ENCODE measurements around the gene SRGAP1.
"Not testable (repeated sequence)": the region's sequence is repeated elsewhere in the genome, so short reads cannot be mapped to it uniquely, and the experiment has no call there.

SRGAP1 gene

GRCh38 chr12:64184216-64184615, 339.7 kb downstream of the SRGAP1 start:
- DNase-seq = no peak

GRCh38 chr12:64186789-64187188, 342.3 kb downstream of the SRGAP1 start:
- no peak for DNase-seq

GRCh38 chr12:64187370-64187769, 342.9 kb downstream of the SRGAP1 start:
- DNase-seq = no peak

DNA sequence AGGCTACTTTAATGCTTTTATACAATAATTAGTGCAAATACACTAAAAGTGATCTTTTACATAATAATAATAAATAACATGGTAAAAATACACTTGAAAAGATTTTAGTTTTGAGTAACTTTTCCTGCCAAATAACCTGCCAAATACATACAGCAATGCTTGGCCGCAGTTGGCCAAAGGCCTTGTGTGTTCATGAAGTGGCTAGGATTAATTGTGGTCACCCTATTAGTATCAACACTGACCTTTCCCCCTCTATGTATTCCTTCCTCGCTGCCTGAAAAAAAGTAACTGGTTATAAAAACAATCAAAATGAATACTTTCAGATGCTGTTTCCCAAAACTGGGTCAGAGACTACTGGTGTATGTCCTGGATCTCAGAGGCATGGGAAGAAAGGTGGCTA, 343.3 kb downstream of the SRGAP1 start:
- no peak for DNase-seq

- no peak for DNase-seq
Observed at GRCh38 chr12:64189530-64189929, 345.0 kb downstream of the SRGAP1 start.

DNA sequence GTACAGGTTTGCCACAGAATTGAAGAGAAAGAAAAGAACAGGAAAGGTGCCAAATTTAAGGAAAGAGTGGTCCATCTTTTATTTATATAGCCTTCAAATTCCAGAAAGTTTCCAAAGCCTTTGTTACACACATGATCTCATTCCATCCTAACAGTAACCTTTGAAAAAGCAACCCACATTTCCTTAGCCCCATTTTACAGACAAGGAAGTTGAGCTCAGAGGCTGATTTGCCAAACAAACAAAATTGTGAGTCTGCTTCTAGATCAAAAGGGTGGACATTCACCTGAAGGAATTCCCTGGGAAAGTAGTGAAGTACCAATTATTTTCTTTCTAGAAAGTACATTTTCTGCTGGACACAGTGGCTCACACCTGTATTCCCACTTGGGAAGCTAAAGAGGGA, 345.6 kb downstream of the SRGAP1 start:
- DNase-seq = no peak

DNA sequence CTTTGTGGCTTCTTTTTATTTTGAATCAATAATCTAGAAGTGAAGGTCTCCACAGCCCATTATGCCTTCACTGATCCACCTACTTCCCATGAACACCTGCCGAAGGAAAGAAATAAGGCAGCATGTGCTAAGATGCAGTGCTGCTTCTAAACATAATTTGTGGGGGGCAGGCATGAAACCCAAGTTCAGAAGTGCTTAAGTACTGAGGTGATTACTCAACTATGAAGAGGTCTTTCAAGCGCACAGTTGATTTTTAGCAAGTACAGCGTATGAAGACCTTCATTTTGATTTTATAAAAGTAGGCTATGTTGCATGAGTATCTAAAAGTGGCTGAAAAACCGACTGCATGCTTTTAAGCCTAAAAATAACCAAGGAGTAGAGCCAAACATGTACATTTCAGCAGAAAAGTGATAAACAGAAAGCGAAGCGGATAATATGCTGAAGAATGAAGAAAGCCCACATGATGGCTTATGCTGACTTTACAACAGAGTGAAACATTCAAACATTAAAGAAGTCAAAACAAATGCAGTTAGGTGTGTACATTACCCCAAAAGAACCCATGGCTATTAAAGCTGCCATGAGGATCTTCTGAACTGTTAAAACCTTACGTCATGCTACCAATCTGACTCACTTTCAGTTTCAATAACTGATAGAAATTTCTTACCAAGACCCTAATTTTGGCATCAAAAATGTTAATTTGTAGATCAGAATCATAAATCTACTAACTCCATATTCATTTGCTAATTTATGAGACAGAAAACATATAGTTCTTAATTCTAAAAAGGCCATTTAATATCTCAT, 348.3 kb downstream of the SRGAP1 start:
- DNase-seq = no peak

DNA sequence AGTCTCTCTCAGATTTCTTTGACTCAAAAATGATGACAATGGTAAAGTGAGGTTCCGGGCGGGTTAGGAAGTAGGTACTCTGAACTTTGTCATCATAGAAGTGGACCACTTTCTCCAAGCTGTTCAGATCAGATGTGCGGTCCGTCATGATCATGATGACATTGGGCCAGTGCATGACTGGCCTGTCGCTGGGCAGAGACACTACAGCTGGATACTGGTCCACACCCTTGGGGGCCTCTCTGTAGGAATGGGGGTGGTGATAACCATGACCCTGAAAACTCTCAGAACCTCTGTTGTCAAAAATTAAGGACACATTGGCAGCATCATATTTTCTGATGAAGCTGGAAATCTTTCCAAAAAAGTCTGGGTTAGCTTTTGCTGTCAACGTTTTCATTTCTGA, 349.4 kb downstream of the SRGAP1 start:
- no peak for DNase-seq

DNA sequence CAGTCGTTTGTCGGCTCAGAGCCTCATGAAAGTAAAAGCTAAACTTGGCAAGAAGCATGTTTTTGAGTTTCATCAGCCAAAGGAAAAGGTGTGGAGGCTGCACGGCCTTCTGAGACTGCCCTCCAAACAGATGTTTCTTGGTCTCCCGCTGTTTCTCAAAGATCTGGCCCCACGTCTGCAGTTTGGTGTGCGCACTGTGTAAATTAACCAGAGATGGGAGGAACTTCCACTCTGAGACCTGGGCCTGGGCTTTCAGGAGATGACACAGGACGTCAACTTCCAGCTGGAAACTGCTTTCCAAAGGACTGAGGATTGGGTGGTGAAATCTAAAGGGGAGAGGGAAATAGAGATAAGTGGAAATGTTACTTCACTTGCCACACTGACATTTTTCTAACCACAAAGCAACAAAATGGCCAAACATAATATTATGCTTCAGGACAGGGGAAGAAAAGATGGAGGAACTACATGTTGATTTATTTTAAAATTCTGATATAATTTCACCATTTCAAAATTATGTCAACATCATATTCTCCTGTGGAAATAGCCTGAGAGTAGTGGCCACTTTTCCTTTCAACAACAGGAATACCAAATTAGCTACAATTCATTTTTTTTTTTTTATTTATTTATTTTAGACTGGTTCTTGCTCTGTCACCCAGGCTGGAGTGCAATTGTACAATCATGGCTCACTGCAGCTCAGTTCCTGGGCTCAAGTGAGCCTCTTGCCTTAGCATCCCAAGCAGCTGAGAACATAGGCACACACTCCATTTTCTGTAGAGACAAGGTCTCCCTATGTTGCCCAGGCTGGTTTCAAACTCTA, 350.0 kb downstream of the SRGAP1 start:
- no peak for DNase-seq

DNA sequence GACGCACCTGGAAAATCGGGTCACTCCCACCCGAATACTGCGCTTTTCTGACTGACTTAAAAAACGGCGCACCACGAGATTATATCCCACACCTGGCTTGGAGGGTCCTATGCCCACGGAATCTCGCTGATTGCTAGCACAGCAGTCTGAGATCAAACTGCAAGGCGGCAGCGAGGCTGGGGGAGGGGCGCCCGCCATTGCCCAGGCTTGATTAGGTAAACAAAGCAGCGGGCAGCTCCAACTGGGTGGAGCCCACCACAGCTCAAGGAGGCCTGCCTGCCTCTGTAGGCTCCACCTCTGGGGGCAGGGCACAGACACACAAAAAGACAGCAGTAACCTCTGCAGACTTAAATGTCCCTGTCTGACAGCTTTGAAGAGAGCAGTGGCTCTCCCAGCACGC, 351.3 kb downstream of the SRGAP1 start:
- not testable (repeated sequence) for DNase-seq

- no peak for DNase-seq
Observed at GRCh38 chr12:64203036-64203435, 358.5 kb downstream of the SRGAP1 start.

DNA sequence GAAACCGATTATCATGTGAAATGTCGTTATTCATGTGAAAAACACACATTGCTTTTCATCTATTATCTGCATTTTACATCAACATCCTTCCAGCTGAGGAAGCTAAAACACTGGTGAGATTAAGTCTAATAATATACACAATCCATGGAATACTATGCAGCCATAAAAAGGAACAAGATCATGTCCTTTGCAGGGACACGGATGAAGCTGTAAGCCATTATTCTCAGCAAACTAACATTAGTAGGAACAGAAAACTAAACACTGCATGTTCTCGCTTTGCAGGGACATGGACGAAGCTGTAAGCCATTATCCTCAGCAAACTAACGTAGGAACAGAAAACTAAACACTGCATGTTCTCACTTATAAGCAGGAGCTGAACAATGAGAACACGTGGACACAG, 359.3 kb downstream of the SRGAP1 start:
- DNase-seq = no peak

GRCh38 chr12:64205542-64205941, 361.0 kb downstream of the SRGAP1 start:
- DNase-seq = no peak

DNA sequence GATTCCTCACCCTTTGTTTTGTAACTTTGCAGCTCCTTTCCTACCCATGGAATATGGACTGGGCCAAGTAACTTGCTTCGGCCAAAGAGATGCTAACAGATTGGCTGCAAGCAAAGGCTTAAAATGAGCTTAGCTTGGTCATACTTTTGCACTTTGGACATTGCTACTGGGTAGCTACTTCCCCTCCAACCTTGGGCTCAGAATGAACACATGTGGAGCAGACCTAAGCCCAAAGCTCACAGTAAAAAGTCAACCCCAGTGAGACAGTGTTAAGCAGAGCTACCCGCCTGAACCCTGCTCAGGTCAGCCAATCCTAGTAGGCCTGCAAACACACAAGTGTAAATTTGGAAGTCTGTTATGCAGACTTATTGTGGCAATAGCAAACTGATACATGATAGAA, 363.0 kb downstream of the SRGAP1 start:
- no peak for DNase-seq
